NCI-H2107 treated with DMSO at 0.1 percent for 48 hours (cell line): Measurements from ENCODE around the gene PKP1.

Experiments
- DNase-seq: peaks from one replicate; lab custom pipeline; 2025; ENCODE audit not compliant: unreplicated experiment; lab: John Stamatoyannopoulos, UW

Gene PKP1

DNA sequence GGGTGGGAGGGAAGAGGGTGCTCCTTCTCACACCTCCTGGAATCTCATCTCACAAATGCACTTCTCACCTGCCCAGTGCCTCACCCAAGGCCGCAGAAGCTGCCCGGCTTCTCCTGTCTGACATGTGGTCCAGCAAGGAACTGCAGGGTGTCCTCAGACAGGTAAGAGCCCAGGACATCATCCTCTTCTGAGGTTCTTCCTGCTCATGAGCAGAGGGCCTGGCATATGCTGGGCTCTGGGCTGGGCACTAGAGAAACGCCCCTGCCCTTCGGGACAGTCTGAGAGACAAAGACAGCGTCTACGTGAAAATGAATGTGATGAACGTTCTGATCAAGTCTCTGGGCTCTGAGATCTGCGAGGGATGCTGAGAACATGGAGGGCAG lies 42.4 kb downstream of the PKP1 start:
- DNase-seq: no peak

- DNase-seq: no peak
Observed at GRCh38 chr1:201326710-201327109, 43.4 kb downstream of the PKP1 start.

GRCh38 chr1:201327687-201328240 lies 44.5 kb downstream of the PKP1 start:
- DNase-seq: no peak

DNA sequence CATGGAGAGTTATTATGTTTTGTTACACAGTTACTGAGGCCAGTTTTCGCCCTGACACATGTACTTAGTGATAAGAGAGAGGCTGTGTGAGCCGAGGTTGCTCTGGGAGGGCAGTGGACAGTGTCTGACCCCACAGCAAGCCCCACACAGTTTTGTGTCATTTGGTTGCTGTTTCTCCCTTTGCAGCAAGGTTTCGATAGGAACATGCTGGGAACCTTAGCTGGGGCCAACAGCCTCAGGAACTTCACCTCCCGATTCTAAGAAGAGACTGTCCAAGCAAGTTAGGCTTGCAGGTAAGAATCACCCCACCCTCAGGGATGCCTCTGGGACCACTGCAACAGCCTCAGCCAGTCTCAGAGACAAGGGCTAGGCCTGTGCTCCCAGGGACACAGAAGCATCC lies 45.3 kb downstream of the PKP1 start:
- DNase-seq: no peak

- DNase-seq: no peak
Observed at GRCh38 chr1:201329286-201329685, 46.0 kb downstream of the PKP1 start.

DNA sequence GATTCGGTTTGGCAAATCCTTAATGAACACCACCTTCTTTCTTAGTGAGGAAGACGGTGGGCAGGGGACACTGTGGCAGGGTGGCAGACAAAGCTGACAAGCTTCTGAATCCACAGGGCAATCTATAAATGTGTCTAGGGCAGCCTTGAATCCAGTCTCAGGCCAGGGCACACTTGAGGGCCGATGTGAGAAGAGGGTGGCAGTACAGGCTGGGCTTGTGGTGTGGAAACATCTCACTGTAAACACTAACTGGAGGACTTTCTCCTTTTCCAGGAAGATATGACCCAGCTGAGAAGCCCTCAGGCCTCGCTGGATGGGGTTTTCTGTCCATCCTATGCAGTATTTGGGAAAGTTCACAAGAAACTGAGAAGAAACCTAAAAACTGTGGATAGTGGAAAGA lies 46.5 kb downstream of the PKP1 start:
- DNase-seq: no peak

- no peak for DNase-seq
Observed at GRCh38 chr1:201330541-201330940, 47.2 kb downstream of the PKP1 start.

DNA sequence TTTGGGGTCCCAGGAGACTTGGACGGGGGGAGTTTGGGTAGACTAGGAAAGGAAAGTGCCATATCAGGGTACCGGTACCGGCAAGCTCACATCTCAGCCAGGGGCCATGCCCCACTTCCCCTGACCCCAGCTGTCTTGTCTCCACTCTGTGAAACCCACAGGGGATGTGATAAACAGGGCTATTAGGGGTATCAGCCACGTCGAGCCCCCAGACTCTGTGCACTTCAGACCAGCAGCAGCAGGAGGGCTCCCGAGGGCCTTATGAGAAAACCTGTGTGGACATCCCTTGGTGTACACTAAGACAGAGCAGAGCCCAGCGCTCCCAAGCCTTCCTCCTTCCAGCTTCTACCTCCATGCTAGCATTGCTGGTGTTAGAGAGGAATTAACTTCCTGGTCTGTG lies 47.9 kb downstream of the PKP1 start:
- DNase-seq: no peak

GRCh38 chr1:201332021-201332420 lies 48.7 kb downstream of the PKP1 start:
- no peak for DNase-seq

DNA sequence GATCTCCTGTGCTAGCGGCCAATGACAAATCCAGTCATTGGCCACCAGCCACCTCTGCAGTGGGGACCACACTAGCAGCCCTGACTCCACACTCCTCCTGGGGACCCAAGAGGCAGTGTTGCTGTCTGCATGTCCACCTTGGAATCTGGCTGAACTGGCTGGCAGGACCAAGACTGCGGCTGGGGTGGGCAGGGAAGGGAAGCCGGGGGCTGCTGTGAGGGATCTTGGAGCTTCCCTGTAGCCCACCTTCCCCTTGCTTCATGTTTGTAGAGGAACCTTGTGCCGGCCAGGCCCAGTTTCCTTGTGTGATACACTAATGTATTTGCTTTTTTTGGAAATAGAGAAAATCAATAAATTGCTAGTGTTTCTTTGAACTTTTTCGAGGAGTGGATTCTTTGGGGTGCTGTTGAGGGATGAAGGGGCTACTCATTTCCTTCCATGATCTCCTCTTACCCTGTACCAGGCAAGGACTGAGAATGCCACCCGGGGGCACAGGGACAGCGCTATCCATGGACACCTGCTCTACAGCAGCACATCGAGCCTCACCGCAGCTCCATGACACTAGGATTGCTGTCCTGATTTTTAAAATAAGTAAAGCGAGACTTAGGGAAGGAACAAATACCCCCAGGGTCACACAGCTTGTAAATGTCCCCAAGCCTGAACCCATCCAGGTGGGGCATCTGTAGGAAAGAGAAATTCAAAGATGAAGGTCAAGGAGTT lies 49.5 kb downstream of the PKP1 start:
- no peak for DNase-seq

GRCh38 chr1:201334325-201335173 lies 51.2 kb downstream of the PKP1 start:
- DNase-seq: no peak

DNA sequence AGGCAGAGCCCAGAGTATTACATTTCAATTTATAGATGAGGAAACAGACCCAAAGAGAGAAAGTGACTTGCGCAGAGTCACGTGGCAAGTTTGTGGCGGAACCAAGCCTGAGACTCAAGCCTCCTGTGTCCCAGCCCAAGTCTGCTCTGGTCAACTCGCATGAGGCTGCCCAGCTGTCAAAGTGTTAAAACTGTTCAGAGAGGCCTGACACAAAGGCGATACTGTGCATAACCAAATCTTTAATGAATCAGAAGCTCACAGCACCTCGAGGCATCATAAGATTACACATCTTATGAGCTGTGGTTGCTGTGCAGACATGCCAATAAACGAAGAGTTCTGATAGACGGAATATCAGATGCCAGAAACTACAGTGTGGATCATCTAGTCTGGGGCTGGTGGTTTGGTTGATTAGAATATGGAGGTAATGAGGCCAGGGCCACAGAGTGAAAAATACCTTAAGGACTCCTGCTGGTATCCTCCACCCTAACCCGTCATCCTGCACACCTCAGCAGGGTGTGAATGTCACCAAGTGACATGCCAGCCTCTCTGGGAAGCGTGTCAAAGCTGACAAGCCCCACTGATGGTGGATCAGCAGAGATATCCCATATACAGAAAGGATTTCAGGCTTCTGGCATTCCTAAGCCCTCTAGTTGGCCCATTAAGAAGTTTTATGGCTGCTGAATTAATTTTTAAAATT lies 52.0 kb downstream of the PKP1 start:
- DNase-seq: no peak

GRCh38 chr1:201335901-201336300 lies 52.6 kb downstream of the PKP1 start:
- no peak for DNase-seq

DNA sequence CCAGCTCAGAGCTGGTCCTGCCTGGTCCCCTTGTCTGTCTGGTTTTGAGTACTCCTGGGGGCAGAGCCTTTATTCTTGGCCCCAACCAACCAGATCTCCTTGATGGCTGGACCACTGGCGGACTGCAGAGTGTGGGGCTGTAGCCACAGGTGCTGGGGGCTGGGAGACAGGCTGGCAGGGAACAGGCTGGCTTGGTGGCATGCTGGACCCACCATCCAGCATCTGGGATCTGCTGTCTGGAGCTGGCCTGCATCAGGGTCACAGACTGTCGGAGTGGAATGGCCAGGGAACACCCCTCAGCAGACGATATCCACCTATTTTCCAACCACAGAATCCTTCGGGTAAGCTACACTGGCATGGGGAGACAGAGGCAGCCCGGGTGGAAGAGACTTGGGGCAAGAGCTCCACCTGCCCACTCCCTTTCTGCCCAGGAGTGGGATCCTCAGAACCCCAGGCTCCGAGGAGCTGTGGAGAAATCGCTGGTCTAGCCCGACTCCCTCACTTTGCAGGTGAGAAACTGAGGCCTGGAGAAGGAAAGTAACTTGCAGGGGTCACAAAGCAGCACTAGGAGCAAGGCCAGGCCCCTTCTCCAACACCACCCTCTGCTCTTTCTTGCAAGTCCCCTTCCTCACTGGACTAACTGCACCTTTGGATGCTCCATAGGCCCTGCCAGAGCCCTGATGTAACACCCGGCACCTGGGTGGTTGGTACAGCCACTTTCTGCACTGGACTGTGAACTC lies 53.6 kb downstream of the PKP1 start:
- DNase-seq: no peak

DNA sequence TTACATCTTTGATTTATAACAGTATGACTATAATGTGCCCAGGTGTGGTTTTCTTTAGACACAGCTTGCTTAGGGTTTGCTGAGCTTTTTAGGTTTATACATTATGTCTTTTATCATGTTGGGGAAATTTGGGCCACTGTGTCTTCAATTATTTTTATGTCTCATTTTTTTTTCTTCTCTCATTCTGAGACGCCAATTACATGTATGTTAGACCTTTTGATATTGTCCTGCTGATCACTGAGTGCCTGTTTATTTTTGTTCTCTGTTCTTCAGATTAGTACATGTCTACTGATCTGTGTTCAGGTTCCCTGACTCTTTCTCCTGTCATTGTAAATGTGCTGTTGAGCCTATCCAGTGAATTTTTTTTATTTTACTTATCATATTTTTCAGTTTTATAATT lies 58.1 kb downstream of the PKP1 start:
- DNase-seq: no peak

DNA sequence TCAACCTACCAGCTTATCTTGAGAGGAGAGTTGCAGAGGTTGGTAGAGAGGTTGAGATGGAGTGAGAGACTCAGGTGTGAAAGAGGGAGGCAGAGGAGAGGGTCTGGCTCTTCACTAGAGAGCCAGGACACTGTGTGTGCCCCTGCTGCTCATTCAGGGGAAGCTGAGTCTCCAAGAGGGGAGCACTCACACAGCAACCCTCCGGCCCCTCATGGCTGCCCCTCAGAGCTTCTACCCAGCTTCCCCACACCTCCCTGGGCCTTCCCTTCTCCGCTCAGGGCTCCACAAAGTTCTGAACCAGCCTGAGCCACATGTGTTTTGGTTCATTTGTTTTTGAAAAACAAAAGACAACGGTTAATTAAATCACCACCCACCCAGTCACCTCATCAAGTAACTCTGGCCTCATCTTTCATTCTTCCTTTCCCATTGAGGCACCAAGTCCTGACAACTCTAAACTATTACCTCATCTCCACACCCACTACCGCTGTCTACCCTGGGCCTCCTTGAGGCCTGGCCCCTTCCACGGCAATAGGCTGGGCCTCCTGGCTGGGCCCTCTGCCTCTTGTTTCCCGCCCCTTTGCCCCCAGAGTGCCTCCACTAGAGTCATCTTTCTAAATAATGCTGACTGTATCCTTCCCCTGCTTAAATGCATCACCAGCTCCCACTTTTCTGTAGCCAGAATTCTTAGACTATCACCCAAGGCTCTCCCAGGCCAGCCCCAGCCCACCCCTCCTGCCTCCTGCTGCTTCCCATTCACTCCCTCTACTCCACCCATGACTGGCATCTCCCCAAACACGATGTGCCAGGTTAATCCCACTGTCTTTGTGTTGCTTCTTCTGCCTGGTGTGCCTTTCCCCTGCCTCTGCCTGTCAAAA lies 61.1 kb downstream of the PKP1 start:
- no peak for DNase-seq

DNA sequence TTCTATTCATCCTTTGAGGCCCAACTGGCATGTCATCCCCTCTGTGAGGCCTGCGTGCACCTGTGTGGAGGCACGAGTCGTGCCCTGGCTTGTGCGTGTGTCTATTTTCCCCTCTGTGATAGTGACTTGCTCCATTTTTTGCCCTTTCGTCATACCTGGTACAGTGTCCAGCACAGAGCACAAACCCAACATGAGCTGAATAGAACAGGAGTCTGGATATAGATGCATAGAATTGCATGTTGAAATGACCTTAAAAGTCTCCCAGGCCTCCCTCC lies 61.7 kb downstream of the PKP1 start:
- DNase-seq: no peak

DNA sequence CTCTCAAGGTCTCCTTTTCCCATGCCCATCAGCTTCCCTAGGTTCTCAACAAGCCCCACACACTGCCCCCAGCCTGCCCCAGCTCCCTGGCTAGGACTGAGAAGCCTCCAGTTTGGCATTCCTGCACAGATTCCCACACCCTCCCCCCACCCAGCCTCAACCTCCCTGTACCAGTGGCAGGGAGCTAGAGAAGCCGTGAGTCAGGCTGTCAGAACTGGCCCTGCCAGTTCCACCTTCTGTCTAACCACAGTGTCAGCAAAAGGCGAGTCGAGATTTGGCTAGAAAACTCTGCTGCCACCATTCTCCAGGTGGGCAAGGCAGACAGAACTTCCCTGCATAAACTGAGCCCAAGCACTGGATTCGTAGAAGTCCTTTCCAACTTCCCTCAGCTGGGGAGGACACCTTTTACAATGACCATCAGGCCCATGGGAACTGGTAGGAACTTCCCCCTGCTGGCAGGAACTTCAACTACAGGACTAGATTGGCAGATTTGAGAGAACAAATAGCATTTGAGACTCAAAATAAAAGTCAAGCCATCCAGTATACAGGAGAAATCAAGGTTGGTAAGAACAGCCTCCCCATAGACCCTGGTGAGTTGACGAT lies 63.1 kb downstream of the PKP1 start:
- DNase-seq: peak; percentile 19

GRCh38 chr1:201346987-201347386 lies 63.7 kb downstream of the PKP1 start:
- no peak for DNase-seq
